A549 treated with AZD2906 at 1 μM for 4 hours (cell line): ENCODE results near the gene RASEF. TPM values are rescaled to one million over a fixed set of nuclear protein-coding genes. Genes with fewer than 3 reads are reported as not detected.

Experiments used
- total RNA-seq: library from RNA; stranded (reverse); fragments of 200-300 nt; extraction: Qiagen RNA extraction; gene quantifications from 5 replicates; pipeline ENCODE4 v1.2.3, GENCODE V29; 2022

RASEF gene
- total RNA-seq = 6.2 to 6.8 TPM (median 6.6 TPM) in 5 replicates

GRCh38 chr9:83062651-83063527 is at the start of gene RASEF:
TSS of gene RASEF (minus strand) at chr9:83063142. CDS start at chr9:83062867, 275 bp downstream.

